Mesenchymal stem cell (in vitro differentiated cells and primary cell): ENCODE data around the gene ATP6V0E1. TPM values are rescaled to one million over a fixed set of nuclear protein-coding genes. Genes with fewer than 3 reads are reported as not detected.

ENCODE experiments used
- DNase-seq: peaks from one replicate; pipeline ENCODE4 v3.0.0-alpha.2; 2013
- H2AFZ ChIP-seq: one replicate; pipeline ENCODE4 v1.6.1; 2013; ENCODE audit warnings: low read depth, mild to moderate bottlenecking, control low read depth, inconsistent platforms, low read length, moderate library complexity
- H2AK5ac ChIP-seq: 2 replicates; pipeline ENCODE4 v1.6.1; 2013; ENCODE audit warnings: low read length, moderate library complexity, mild to moderate bottlenecking, inconsistent platforms; ENCODE audit not compliant: severe bottlenecking
- H2BK120ac ChIP-seq: one replicate; pipeline ENCODE4 v1.6.1; 2013; ENCODE audit warnings: low read depth, mild to moderate bottlenecking, inconsistent platforms, low read length, moderate library complexity
- H2BK12ac ChIP-seq, 2 experiments: one replicate each; pipeline ENCODE4 v1.6.1; 2013; ENCODE audit warnings: inconsistent platforms in 2 of 2, low read length in 2 of 2, mild to moderate bottlenecking in 2 of 2, moderate library complexity in 2 of 2, control low read depth in 1 of 2
- H2BK15ac ChIP-seq: one replicate; pipeline ENCODE4 v1.6.1; 2013; ENCODE audit warnings: mild to moderate bottlenecking, low read depth, inconsistent platforms; ENCODE audit not compliant: poor library complexity, severe bottlenecking
- H2BK5ac ChIP-seq: 2 replicates; pipeline ENCODE4 v1.6.1; 2013; ENCODE audit warnings: low read depth, mild to moderate bottlenecking, low read length, control low read depth, inconsistent platforms; ENCODE audit not compliant: poor library complexity, severe bottlenecking
- H3K14ac ChIP-seq, 2 experiments: one replicate each; pipeline ENCODE4 v1.6.1; 2013; ENCODE audit warnings: inconsistent platforms in 2 of 2, low read length in 2 of 2, control low read depth in 1 of 2, mild to moderate bottlenecking in 1 of 2, moderate library complexity in 1 of 2
- H3K18ac ChIP-seq, 2 experiments: one replicate each; pipeline ENCODE4 v1.6.1; 2013; ENCODE audit warnings: inconsistent platforms in 2 of 2, low read length in 2 of 2, control low read depth in 1 of 2, low read depth in 1 of 2, mild to moderate bottlenecking in 1 of 2
- H3K23ac ChIP-seq, 2 experiments: one replicate each; pipeline ENCODE4 v1.6.1; 2013; ENCODE audit warnings: inconsistent platforms in 2 of 2, low read length in 2 of 2, mild to moderate bottlenecking in 2 of 2, moderate library complexity in 2 of 2, control low read depth in 1 of 2
- H3K27ac ChIP-seq: 2 replicates; pipeline ENCODE4 v1.5.1; 2013; ENCODE audit warnings: mild to moderate bottlenecking, moderate library complexity, low read length, control low read depth, inconsistent platforms; ENCODE audit not compliant: poor library complexity, severe bottlenecking
- H3K27me3 ChIP-seq, 2 experiments: 2 replicates each; pipeline versions ENCODE4 v1.6.1 to v1.7.0; 2013; ENCODE audit warnings: low read length in 2 of 2, mild to moderate bottlenecking in 2 of 2, moderate library complexity in 2 of 2, control low read depth in 1 of 2, inconsistent platforms in 1 of 2; ENCODE audit not compliant: control insufficient read depth in 1 of 2, insufficient read depth in 1 of 2
- H3K36me3 ChIP-seq, 2 experiments: 2 replicates each; pipeline versions ENCODE4 v1.6.1 to v1.7.0; 2013; ENCODE audit warnings: low read length in 2 of 2, control low read depth in 1 of 2, inconsistent platforms in 1 of 2, low read depth in 1 of 2, mild to moderate bottlenecking in 1 of 2; ENCODE audit not compliant: insufficient read depth in 2 of 2, control insufficient read depth in 1 of 2
- H3K4ac ChIP-seq, 2 experiments: one replicate each; pipeline ENCODE4 v1.6.1; 2013; ENCODE audit warnings: inconsistent platforms in 2 of 2, low read length in 2 of 2, mild to moderate bottlenecking in 2 of 2, moderate library complexity in 2 of 2, control low read depth in 1 of 2, low read depth in 1 of 2
- H3K4me1 ChIP-seq: 2 replicates; pipeline ENCODE4 v1.6.1; 2013; ENCODE audit warnings: low read depth, low read length, control low read depth; ENCODE audit not compliant: control insufficient read depth, insufficient read depth
- H3K4me2 ChIP-seq: 2 replicates; pipeline ENCODE4 v1.6.1; 2013; ENCODE audit warnings: low read length, mild to moderate bottlenecking, inconsistent platforms; ENCODE audit not compliant: poor library complexity, severe bottlenecking
- H3K4me3 ChIP-seq, 2 experiments: 2 replicates each; pipeline versions ENCODE4 v1.5.1 to v1.7.0; 2013; ENCODE audit warnings: low read length in 2 of 2, mild to moderate bottlenecking in 2 of 2, control low read depth in 1 of 2, low read depth in 1 of 2; ENCODE audit not compliant: insufficient read depth in 1 of 2
- H3K79me1 ChIP-seq: replicated peaks from 2 replicates; pipeline ENCODE4 v1.6.1; 2013; ENCODE audit warnings: mild to moderate bottlenecking, control low read depth, low read length, inconsistent platforms; ENCODE audit not compliant: poor library complexity, severe bottlenecking
- H3K9ac ChIP-seq: 2 replicates; pipeline ENCODE4 v1.7.0; 2013; ENCODE audit warnings: mild to moderate bottlenecking, low read length, moderate library complexity
- H3K9me3 ChIP-seq: 2 replicates; pipeline ENCODE4 v1.7.0; 2013; ENCODE audit warnings: mild to moderate bottlenecking, low read length; ENCODE audit not compliant: control insufficient read depth
- H4K8ac ChIP-seq: one replicate; pipeline ENCODE4 v1.6.1; 2013; ENCODE audit warnings: inconsistent platforms, mild to moderate bottlenecking, low read length, moderate library complexity
- H4K91ac ChIP-seq: one replicate; pipeline ENCODE4 v1.6.1; 2013; ENCODE audit warnings: mild to moderate bottlenecking, low read length, inconsistent platforms
- WGBS: methylation state at CpG from one replicate; pipeline ENCODE4 v1.1.7; 2013; ENCODE audit warnings: mixed read lengths; 5-methylcytosine and 5-hydroxymethylcytosine counted together
- polyA plus RNA-seq, 2 experiments: library from polyadenylated mRNA; stranded (reverse); fragments of 200-250 nt; gene quantifications; one replicate each; pipeline ENCODE4 v1.2.3, GENCODE V29; 2013

Gene ATP6V0E1
- 462 TPM for polyA plus RNA-seq (2013, experiment 1 of 2)
- polyA plus RNA-seq (2013, experiment 2 of 2), result 468 TPM

DNA sequence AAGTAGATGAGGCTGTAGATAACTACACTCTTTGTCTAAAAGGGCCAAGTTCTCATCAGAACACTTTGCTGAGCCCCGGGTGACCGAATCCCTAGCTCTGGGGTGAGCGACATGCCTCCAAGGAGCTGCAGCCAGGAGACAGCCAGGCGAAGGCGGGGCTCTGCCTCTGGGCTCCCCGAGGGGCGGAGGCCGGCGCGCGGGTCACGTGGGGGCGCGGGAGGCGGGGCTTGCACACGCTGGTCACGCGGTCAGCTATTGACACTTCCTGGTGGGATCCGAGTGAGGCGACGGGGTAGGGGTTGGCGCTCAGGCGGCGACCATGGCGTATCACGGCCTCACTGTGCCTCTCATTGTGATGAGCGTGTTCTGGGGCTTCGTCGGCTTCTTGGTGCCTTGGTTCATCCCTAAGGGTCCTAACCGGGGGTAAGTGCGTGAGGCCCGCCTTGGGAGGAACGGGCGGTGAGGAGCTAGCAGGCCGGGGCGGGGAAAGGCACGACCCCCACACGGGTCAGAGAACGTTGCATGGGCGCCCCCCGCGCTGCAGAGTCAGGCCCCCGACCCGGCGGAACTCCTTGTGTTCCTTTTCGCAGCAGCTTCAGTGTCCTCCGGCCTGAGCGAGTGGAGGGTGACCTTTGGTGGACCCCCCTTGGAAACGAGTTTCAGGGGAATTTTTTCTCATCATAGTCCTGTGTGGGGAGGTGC, at the start of gene ATP6V0E1:
ATP6V0E1 (plus strand) TSS at position 230 of the 702 bp plus-strand sequence; CDS start at position 320, 90 bp downstream.
- peak within 1 kb of the TSS in 1 of 2 experiments; percentile 37 for H2BK12ac ChIP-seq
- H3K4me2 ChIP-seq, result peak within 1 kb of the TSS; percentile 74
- no peaks in the 10 kb centered on the region for H3K27me3 ChIP-seq
- H3K27ac ChIP-seq, result peak within 1 kb of the TSS; percentile 74
- under 1% methylated on average over 48 of the region's 49 CpGs for WGBS
- peak within 1 kb of the TSS in 1 of 2 experiments; percentile 99 for H3K14ac ChIP-seq
- peaks cover 5% of the 10 kb centered on the region for H3K4me1 ChIP-seq
- H3K79me1 ChIP-seq, result peaks cover 6% of the 10 kb centered on the region
- H3K9me3 ChIP-seq, result no peaks in the 10 kb centered on the region
- peaks cover 11 to 28% of the 10 kb centered on the region in 2 experiments for H3K36me3 ChIP-seq
- H3K18ac ChIP-seq, result peak within 1 kb of the TSS; percentile 78 to 97
- peak within 1 kb of the TSS; percentile 61 to 98 for H3K4ac ChIP-seq
- H2BK120ac ChIP-seq, result peak within 1 kb of the TSS; percentile 22
- no peak within 1 kb of the TSS for H4K91ac ChIP-seq
- H2AFZ ChIP-seq, result peak within 1 kb of the TSS; percentile 74
- peak; percentile 93 for DNase-seq
- no peak within 1 kb of the TSS for H2AK5ac ChIP-seq
- peak within 1 kb of the TSS; percentile 66 for H4K8ac ChIP-seq
- H2BK5ac ChIP-seq, result no peak within 1 kb of the TSS
- peak within 1 kb of the TSS; percentile 87 for H2BK15ac ChIP-seq
- H3K4me3 ChIP-seq, result peak within 1 kb of the TSS; percentile 80 to 90
- H3K9ac ChIP-seq, result peak within 1 kb of the TSS; percentile 99
- H3K23ac ChIP-seq, result peak within 1 kb of the TSS in 1 of 2 experiments; percentile 98

DNA sequence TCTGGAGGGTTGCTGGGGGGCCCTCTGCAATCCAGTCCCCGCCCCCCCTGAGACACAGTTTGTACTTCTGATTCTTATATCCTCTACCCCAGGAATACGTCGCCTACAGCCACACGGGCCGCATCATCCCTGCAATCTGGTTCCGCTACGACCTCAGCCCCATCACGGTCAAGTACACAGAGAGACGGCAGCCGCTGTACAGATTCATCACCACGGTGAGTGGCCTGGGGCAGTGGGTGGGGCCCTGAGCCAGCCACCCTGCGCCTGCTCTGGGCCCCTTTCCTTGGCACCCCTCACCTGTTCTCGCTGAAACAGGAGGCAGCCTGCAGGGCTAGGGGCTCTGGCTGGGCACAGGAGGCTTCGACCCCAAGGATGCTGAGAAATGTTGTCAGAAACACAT, 48.5 kb upstream of the ATP6V0E1 start:
- H2BK12ac ChIP-seq, result no peak overlapping the region
- no peak overlapping the region for H2AFZ ChIP-seq
- H3K4me3 ChIP-seq, result no peak overlapping the region
- H2BK15ac ChIP-seq, result no peak overlapping the region
- H3K9ac ChIP-seq, result no peak overlapping the region
- H3K27ac ChIP-seq, result no peak overlapping the region
- H2AK5ac ChIP-seq, result no peak overlapping the region
- H3K14ac ChIP-seq, result no peak overlapping the region
- H3K4me1 ChIP-seq, result peaks cover 15% of the 10 kb centered on the region
- H4K8ac ChIP-seq, result peak overlapping the region; percentile 43
- no peak overlapping the region for H2BK5ac ChIP-seq
- H3K4ac ChIP-seq, result no peak overlapping the region
- H3K27me3 ChIP-seq, result no peaks in the 10 kb centered on the region
- no peak overlapping the region for H4K91ac ChIP-seq
- 94% methylated on average over 13 of the region's 14 CpGs for WGBS
- no peaks in the 10 kb centered on the region for H3K9me3 ChIP-seq
- H3K23ac ChIP-seq, result no peak overlapping the region
- H3K18ac ChIP-seq, result no peak overlapping the region
- DNase-seq, result no peak
- no peak overlapping the region for H3K4me2 ChIP-seq
- H3K79me1 ChIP-seq, result peaks cover 7% of the 10 kb centered on the region
- peaks cover 52 to 67% of the 10 kb centered on the region in 2 experiments for H3K36me3 ChIP-seq
- no peak overlapping the region for H2BK120ac ChIP-seq

DNA sequence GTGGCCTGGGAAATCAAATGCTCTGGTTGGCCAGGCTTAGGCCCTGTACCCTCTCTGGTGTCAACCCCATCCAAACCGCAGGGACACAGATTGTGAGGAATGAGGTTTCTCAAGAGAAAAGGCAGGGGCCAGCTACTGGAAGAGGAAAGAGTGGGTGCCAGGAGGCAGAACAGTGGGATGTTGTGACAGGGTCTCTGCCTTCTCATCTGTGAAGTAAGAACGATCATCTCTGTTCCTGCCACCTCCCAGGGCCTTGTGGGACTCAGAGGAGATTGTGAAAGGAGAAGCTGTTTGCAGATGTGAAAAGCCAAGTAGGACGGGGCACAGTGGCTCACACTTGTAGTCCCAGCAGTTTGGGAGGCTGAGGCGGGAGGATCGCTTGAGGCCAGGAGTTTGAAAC, 47.2 kb upstream of the ATP6V0E1 start:
- Histone ChIP-seq H3K27ac (no peak overlapping the region), H4K8ac (no peak overlapping the region), H3K4me3 (no peak overlapping the region), H3K4me2 (no peak overlapping the region), H2BK15ac (no peak overlapping the region), H3K79me1 (peaks cover 7% of the 10 kb centered on the region), H3K4ac (no peak overlapping the region), H3K14ac (no peak overlapping the region), H3K23ac (peak overlapping the region in 1 of 2 experiments; percentile 17), H3K36me3 (peaks cover 61 to 79% of the 10 kb centered on the region in 2 experiments), H4K91ac (no peak overlapping the region), H2AK5ac (no peak overlapping the region), H2AFZ (no peak overlapping the region), H3K4me1 (peaks cover 11% of the 10 kb centered on the region), H3K18ac (no peak overlapping the region), H2BK120ac (no peak overlapping the region), H3K9ac (peak overlapping the region; percentile 4), H2BK5ac (no peak overlapping the region), H3K27me3 (no peaks in the 10 kb centered on the region), H3K9me3 (no peaks in the 10 kb centered on the region), H2BK12ac (no peak overlapping the region)
- WGBS, result 97% methylated on average over 5 of the region's 5 CpGs
- no peak for DNase-seq

DNA sequence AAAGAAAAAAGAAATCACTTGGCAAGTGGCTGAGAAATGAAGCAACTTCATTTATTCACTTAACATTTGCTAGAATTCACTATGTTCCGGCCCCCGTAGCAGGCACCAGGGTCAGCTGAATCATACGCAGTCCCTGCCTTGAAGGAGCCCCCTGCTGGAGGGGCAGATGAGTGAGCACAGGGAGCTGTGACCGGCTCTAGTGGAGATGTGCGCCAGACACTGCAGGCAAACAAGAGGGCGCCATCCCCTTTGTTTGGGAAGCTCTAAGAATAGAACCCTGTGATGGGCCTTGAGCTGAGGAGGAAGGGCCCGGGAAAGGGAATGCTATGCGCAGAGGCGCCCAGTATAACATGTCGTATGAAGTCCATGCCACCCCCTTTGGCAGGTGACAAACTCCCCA, 44.5 kb upstream of the ATP6V0E1 start:
- Histone ChIP-seq H2AK5ac (no peak overlapping the region), H2BK15ac (no peak overlapping the region), H3K9me3 (no peaks in the 10 kb centered on the region), H3K36me3 (peaks cover 56 to 82% of the 10 kb centered on the region in 2 experiments), H2BK5ac (no peak overlapping the region), H2BK12ac (no peak overlapping the region), H3K27me3 (no peaks in the 10 kb centered on the region), H2AFZ (no peak overlapping the region), H4K8ac (no peak overlapping the region), H3K18ac (no peak overlapping the region), H3K4me2 (no peak overlapping the region), H3K23ac (no peak overlapping the region), H3K27ac (no peak overlapping the region), H3K9ac (no peak overlapping the region), H3K4me3 (no peak overlapping the region), H4K91ac (no peak overlapping the region), H3K4ac (no peak overlapping the region), H3K79me1 (peaks cover under 1% of the 10 kb centered on the region), H3K4me1 (peaks cover 13% of the 10 kb centered on the region), H3K14ac (no peak overlapping the region), H2BK120ac (no peak overlapping the region)
- WGBS, result 84% methylated on average over 10 of the region's 10 CpGs
- peak; percentile 47 for DNase-seq
